ENCODE data around the gene COL23A1. TPM values are rescaled to one million over a fixed set of nuclear protein-coding genes. Genes with fewer than 3 reads are reported as not detected.

Gene COL23A1
- total RNA-seq, 1 experiment from 2014 or later, result 0.18 TPM

- CTCF ChIA-PET, result no interaction called here
- POLR2A ChIA-PET, result no interaction called here
- H3K9me3 ChIP-seq, result no peaks in the 10 kb centered on the region
- H3K9me3 Mint-ChIP-seq (ENCODE audit: unreplicated experiment), result no peaks in the 10 kb centered on the region
- no peaks in the 10 kb centered on the region for H3K4me1 Mint-ChIP-seq (ENCODE audit: low read depth, unreplicated experiment)
- H3K27ac Mint-ChIP-seq (ENCODE audit: unreplicated experiment), result no peak overlapping the region
- BruUV-seq (replicated peaks), result no TSS peak
- DNase-seq, result no peak
- H3K4me3 ChIP-seq (ENCODE audit: low read depth, low read length), result no peak overlapping the region
- H3K27me3 Mint-ChIP-seq (ENCODE audit: insufficient read depth, unreplicated experiment), result no peaks in the 10 kb centered on the region
- H3K36me3 ChIP-seq (ENCODE audit: control insufficient read depth, insufficient read depth, low read length), result no peaks in the 10 kb centered on the region
- H3K36me3 Mint-ChIP-seq (ENCODE audit: insufficient read depth, unreplicated experiment), result no peaks in the 10 kb centered on the region
- TF ChIP-seq CTCF (IDR thresholded peaks at IDR 0.05; ENCODE audit: insufficient read depth in 1 of 2, low read depth in 1 of 2, low read length in 1 of 2, severe bottlenecking in 1 of 2, unreplicated experiment in 1 of 2), result no peak
- H3K4me3 Mint-ChIP-seq (ENCODE audit: unreplicated experiment), result no peak overlapping the region
- intact Hi-C loops (cut with micrococcal nuclease; ENCODE audit: unreplicated experiment), result no loop called here
- no peaks in the 10 kb centered on the region for H3K4me1 ChIP-seq
- no peaks in the 10 kb centered on the region; the same call in 1 of the 2 replicates for H3K27me3 ChIP-seq (replicated peaks; ENCODE audit: control insufficient read depth, insufficient read depth, low read length)
Measured at GRCh38 chr5:178245389-178245788, 344.8 kb downstream of the COL23A1 start.

GRCh38 chr5:178244576-178244975, 345.6 kb downstream of the COL23A1 start:
- no peak for DNase-seq
- ChIA-PET CTCF (no interaction called here), POLR2A (no interaction called here)
- no peaks in the 10 kb centered on the region for H3K4me1 Mint-ChIP-seq (ENCODE audit: low read depth, unreplicated experiment)
- no peak for TF ChIP-seq CTCF (IDR thresholded peaks at IDR 0.05; ENCODE audit: insufficient read depth in 1 of 2, low read depth in 1 of 2, low read length in 1 of 2, severe bottlenecking in 1 of 2, unreplicated experiment in 1 of 2)
- no peak overlapping the region for H3K4me3 ChIP-seq (ENCODE audit: low read depth, low read length)
- no peaks in the 10 kb centered on the region for H3K9me3 ChIP-seq
- H3K36me3 Mint-ChIP-seq (ENCODE audit: insufficient read depth, unreplicated experiment), result no peaks in the 10 kb centered on the region
- H3K27me3 ChIP-seq (replicated peaks; ENCODE audit: control insufficient read depth, insufficient read depth, low read length), result no peaks in the 10 kb centered on the region; the same call in 1 of the 2 replicates
- no TSS peak for BruUV-seq (replicated peaks)
- intact Hi-C loops (cut with micrococcal nuclease; ENCODE audit: unreplicated experiment), result no loop called here
- no peaks in the 10 kb centered on the region for H3K36me3 ChIP-seq (ENCODE audit: control insufficient read depth, insufficient read depth, low read length)
- H3K27me3 Mint-ChIP-seq (ENCODE audit: insufficient read depth, unreplicated experiment), result no peaks in the 10 kb centered on the region
- H3K4me3 Mint-ChIP-seq (ENCODE audit: unreplicated experiment), result no peak overlapping the region
- no peaks in the 10 kb centered on the region for H3K4me1 ChIP-seq
- no peaks in the 10 kb centered on the region for H3K9me3 Mint-ChIP-seq (ENCODE audit: unreplicated experiment)
- H3K27ac Mint-ChIP-seq (ENCODE audit: unreplicated experiment), result no peak overlapping the region

- no peak overlapping the region for H3K4me3 ChIP-seq (ENCODE audit: low read depth, low read length)
- Mint-ChIP-seq H3K9me3 (ENCODE audit: unreplicated experiment) (no peaks in the 10 kb centered on the region), H3K36me3 (ENCODE audit: insufficient read depth, unreplicated experiment) (no peaks in the 10 kb centered on the region), H3K27ac (ENCODE audit: unreplicated experiment) (no peak overlapping the region), H3K4me1 (ENCODE audit: low read depth, unreplicated experiment) (no peaks in the 10 kb centered on the region), H3K27me3 (ENCODE audit: insufficient read depth, unreplicated experiment) (no peaks in the 10 kb centered on the region), H3K4me3 (ENCODE audit: unreplicated experiment) (no peak overlapping the region)
- H3K9me3 ChIP-seq, result no peaks in the 10 kb centered on the region
- H3K27me3 ChIP-seq (replicated peaks; ENCODE audit: control insufficient read depth, insufficient read depth, low read length), result no peaks in the 10 kb centered on the region
- no peaks in the 10 kb centered on the region for H3K4me1 ChIP-seq
- ChIA-PET POLR2A (no interaction called here), CTCF (interaction anchor here (0.6 kb wide), 1 partner anchor 182 kb away, joined by 3 read pairs; no protein-coding TSS in a partner anchor)
- intact Hi-C loops (cut with micrococcal nuclease; ENCODE audit: unreplicated experiment), result no loop called here
- H3K36me3 ChIP-seq (ENCODE audit: control insufficient read depth, insufficient read depth, low read length), result no peaks in the 10 kb centered on the region
- no peak for DNase-seq
- no peak for TF ChIP-seq CTCF (IDR thresholded peaks at IDR 0.05; ENCODE audit: insufficient read depth in 1 of 2, low read depth in 1 of 2, low read length in 1 of 2, severe bottlenecking in 1 of 2, unreplicated experiment in 1 of 2)
- no TSS peak for BruUV-seq (replicated peaks)
Measured at GRCh38 chr5:178242416-178242815, 347.8 kb downstream of the COL23A1 start.

Measured in Caco-2 (cell line).